Measurements from ENCODE around the gene ZNF862. TPM values are rescaled to one million over a fixed set of nuclear protein-coding genes. Genes with fewer than 3 reads are reported as not detected.

The ZNF862 gene
- polyA plus RNA-seq, 5 donors, result 19.8 to 26.5 (median 25.3) TPM

DNA sequence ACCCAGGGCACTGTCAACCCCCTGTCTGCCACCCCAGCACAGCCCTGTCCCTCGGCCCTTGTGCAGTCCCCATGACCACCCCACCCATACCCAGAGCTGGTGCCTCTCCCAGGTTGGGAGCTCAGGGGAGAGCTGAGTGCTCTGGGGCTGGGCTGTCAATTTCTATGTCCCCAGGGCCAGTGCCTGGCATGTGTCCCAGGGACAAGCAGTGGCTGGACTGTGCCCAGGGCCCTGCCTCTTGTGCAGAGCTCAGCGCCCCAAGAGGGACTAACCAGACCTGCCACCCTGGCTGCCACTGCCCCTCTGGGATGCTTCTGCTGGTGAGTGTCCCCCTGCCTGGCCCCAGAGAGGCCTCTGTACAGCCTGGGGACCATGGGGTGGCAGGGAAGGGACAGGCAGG, 29.0 kb upstream of the ZNF862 start:
- no peak for DNase-seq

DNA sequence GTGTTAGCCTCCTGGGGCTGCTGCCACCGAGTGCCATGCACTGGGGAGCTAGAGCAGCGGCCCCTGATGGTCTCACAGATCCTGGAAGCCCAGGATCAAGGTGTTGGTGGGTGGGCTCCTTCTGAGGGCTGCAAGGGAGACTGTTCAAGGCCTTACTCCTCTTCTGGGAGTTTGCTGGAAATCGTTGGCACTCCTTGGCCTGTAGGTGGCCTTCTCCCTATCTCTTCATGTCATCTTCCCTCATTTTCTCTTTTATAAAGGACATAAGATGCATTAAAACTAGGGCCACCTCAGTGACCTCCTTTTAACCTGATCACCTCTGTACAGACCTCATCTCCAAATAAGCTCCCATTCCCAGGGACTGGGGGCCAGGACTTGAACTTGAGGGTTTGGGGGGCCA, 27.0 kb upstream of the ZNF862 start:
- no peak for DNase-seq

DNA sequence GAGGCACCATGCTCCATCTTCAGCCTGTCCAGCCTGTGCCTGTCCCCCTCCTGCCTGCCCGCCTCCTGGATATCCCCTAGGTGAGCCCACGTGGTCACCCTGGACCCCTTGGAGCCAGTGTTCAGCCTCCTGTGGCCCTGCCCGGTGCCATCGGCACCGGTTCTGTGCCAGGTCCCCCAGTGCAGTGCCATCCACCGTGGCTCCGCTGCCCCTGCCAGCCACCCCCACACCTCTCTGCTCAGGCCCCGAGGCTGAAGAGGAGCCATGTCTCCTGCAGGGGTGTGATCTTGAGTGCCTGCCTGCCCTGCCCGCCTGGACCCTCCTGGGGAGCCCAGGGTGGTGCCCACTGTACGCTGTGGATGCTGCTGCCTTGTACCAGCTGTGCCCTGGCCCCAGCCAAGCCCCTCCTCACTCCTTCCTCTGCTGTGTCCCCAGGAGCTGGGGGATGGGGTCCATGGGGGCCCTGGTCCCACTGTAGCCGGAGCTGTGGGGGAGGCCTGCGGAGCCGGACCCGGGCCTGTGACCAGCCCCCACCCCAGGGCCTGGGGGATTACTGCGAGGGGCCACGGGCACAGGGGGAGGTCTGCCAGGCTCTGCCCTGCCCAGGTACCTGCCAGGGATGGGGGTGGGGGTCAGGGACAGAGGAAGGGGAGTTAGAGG, 26.2 kb upstream of the ZNF862 start:
- no peak for DNase-seq

DNA sequence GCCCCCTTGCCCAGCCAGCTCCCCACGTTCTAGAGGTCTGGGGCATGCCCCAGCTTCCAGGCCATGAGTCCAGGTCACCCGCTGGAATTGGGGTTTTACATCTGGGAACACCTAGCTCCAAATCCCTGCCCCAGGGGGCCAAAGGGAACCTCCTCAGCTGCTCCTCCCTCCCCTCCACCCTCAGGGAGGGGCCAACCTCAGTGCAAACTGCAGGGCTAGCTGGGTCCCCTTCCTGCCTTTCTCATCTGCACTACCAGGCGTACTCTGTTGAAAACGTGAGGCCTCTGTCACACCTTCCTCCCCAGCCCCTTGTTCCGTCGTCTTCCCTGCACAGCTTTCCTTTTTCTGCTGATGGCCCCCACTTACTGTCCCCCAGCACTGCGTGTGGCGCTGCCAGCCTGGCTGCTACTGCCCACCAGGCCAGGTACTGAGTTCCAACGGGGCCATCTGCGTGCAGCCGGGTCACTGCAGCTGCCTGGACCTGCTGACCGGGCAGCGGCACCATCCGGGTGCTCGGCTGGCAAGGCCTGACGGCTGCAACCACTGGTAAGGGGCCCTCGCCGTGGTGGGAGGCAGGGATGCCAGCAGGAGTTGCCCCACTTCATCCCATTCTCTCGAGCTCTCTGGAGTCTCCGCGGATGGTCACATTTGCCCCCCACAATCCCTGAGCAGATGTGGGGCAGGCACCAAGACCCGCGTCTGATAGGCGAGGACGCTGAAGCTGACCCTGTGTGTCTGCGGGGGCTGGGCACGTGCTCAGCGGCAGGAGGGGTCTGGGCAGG, 24.7 kb upstream of the ZNF862 start:
- DNase-seq, result no peak

DNA sequence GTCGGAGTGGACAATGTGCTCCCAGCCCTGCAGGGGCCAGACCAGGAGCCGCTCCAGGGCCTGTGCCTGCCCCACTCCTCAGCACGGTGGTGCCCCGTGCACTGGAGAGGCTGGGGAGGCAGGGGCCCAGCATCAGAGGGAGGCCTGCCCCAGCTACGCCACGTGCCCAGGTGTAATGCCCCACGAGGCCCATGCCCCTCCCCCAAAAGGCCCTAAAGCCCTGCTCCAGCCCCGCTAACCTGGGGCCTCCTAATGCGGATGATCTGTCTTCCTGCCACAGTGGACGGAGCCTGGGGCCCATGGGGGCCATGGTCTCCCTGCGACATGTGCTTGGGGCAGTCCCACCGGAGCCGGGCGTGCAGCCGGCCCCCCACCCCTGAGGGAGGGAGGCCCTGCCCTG, 23.7 kb upstream of the ZNF862 start:
- DNase-seq, result no peak

DNA sequence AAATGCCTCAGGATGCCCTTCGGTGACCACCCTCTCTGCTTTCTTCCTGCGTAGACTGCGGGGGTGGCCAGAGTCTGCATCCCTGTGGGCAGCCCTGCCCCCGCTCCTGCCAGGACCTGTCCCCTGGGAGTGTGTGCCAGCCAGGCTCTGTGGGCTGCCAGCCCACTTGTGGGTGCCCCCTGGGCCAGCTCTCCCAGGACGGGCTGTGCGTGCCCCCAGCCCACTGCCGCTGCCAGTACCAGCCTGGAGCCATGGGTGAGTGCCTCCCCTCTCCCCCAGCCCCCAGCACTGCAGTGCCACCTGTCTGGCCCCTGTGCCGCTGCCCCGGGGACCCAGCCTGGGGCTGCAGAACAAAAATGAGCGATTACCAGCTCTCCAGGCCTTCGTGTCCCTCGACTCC, 23.1 kb upstream of the ZNF862 start:
- no peak for DNase-seq

DNA sequence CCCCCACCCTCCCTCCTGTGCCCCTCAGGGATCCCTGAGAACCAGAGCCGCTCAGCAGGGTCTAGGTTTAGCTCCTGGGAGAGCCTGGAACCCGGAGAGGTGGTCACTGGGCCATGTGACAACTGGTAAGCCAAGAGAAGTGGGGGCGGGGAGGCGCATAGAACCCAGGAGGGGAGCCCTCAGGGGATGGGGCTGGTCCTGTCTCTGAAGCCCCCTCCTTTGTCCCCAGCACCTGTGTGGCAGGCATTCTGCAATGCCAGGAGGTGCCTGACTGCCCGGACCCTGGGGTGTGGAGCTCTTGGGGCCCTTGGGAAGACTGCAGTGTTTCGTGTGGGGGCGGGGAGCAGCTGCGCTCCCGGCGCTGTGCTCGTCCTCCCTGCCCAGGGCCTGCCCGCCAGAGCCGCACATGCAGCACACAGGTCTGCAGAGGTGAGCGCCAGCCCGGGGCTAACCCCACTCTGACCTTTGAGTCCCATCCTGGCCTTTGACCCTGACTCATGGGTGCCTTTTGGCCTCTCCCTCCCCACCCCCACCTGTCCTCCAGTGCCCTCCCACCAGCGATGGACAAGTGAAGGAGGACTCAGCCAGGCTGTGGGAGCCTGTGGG, 22.4 kb upstream of the ZNF862 start:
- no peak for DNase-seq

DNA sequence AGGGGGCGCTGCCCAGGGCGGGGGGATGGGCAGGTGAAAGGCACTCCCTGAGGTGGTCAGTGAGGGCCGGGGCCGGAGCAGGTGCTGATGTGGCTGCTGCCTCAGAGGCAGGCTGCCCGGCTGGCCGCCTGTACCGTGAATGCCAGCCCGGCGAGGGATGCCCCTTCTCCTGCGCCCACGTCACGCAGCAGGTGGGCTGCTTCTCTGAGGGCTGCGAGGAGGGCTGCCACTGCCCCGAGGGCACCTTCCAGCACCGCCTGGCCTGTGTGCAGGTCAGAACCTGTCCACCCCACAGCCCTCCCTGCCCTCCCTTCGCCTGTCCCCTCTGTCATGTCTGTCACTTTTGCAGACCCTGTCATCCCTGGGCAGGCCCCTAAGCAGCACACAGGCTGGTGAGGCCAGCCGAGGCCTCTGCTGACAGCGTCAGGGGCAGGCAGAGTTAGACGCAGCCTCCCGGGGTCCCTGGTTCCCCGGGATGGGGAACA, 21.9 kb upstream of the ZNF862 start:
- no peak for DNase-seq

DNA sequence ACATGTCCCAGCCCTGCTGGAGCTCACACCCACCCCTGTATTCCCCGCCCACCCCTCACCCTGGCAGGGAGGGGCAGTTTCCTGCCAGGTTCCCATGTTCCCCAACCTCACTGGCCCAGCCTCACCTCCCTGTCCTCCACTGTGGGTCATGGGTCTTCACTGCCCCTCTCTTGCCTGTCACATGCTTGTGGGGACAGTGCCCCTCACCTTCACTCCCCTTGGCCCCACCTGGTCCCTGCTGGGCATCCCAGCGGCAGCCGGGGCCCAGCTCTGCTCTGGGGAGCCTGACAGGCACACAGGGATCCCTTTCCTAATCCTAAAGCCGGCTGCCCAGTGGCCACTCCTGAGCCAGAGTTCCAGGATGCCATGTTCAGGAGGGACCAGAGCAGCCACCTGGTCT, 21.4 kb upstream of the ZNF862 start:
- DNase-seq, result no peak

DNA sequence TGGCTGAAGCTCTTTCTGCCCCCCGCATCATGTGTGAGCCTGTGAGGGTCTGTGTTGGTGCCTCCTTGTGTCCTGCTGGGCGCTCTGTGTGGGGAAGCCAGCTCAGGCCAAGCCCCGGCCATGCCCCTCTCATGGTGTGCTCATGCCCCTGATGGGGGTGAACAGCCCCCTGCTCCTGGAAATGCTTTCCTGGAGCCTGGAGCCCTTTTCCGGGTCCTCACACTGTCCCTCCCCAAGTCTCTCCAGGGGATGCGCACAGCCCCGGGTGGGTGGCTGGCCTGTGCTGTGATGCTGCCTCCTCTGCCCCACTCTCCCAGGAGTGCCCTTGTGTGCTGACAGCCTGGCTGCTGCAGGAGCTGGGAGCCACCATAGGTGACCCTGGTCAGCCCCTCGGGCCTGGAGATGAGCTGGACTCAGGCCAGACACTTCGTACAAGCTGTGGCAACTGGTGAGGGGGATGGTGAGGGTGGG, 20.8 kb upstream of the ZNF862 start:
- no peak for DNase-seq

DNA sequence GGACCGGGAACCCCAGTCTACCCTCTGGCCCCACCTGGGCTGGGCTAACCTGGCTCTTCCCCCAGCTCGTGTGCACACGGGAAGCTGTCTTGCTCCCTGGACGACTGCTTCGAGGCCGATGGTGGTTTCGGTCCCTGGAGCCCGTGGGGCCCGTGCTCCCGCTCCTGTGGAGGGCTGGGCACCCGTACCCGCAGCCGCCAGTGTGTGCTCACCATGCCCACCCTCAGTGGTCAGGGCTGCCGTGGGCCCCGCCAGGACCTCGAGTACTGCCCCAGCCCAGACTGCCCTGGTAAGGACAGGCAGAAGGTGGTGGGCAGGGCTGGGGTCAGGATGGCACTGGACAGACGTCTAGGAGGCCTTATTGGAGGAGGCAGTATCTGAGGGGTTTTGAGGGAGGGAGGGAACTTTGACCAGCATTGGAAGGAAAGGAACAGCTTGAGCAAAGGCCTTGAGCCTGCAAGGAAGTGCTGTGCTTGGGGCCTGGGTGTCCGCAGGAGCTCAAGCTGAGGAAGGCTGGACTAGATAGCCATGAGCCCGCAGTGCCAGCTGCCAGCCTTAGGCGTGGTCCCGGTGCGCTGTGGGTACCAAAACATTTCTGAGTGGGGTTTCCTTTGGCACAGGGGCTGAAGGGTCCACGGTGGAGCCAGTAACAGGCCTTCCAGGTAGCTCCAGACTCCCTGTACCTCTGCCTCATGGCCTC, 20.2 kb upstream of the ZNF862 start:
- no peak for DNase-seq

DNA sequence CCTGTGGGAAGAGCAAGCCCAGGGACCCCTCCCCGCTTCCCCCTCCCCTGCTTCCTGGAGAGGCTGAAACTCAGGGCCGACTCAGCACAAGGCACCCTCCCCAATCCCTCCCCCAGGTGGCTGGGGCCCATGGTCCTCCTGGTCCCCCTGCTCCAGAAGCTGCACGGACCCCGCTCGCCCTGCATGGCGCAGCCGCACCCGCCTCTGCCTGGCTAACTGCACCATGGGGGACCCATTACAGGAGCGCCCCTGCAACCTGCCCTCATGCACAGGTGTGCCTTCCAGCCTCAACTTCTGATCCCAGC, 19.7 kb upstream of the ZNF862 start:
- no peak for DNase-seq

DNA sequence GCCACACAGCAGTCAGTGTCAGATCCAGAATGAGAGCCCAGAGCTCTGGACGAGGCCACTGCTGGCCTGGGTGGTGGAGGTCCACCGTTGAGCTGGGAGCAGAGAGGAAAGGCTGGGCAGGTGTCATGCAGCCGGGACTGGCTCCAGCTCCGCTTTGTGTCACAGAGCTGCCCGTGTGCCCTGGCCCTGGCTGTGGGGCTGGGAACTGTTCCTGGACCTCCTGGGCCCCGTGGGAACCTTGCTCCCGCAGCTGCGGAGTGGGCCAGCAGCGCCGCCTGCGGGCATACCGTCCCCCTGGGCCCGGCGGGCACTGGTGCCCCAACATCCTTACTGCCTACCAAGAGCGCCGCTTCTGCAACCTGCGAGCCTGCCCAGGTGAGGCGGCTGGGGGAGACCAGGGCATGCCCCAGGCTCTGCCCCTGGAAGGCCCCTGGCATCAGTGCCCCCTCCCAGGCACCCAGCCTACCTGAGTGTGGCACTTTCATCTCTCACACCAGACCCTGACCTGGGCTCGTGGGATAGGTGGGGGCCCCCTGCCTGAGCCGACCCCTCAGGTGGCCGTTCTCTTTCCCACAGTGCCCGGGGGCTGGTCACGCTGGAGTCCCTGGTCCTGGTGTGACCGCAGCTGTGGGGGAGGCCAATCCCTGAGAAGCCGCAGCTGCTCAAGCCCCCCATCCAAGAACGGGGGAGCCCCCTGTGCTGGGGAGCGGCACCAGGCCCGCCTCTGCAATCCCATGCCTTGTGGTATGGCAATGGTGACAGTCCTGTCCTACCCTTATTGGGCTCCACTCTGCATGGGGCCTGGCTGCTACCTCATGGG, 18.8 kb upstream of the ZNF862 start:
- no peak for DNase-seq

DNA sequence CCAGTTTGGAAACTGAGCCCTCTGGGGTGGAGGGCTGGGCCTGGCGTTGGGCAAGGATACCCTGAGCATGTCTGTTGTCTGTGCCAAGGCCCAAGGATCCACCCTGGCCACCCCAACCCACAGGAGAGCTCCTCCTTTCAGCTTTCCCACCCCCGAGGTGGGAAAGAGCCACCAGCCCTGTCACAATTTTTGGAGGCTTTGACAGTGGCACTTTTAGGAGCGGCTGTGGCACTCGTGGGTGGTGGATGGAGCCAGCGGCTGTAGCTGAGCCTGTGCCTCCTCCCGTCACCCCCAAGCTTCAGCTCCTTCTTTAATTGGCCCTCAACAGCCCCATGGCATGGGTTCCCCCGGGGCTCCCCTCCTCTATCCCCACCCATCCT, 18.2 kb upstream of the ZNF862 start:
- DNase-seq, result no peak

DNA sequence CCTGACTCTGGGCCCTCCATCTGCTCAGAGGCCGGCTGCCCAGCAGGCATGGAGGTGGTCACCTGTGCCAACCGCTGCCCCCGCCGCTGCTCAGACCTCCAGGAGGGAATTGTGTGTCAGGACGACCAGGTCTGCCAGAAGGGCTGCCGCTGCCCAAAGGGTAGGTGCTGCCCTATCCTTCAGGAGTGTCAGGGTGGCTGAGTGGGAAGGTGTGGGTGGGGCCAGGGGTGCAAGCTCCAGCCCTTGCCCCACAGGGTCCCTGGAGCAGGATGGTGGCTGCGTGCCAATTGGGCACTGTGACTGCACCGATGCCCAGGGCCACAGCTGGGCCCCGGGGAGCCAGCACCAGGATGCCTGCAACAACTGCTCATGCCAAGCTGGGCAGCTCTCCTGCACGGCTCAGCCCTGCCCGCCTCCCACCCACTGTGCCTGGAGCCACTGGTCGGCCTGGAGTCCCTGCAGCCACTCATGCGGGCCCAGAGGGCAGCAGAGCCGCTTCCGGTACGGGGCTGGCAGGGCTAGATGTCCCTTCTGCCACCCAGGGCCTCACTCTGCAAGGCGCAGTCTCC, 17.5 kb upstream of the ZNF862 start:
- DNase-seq, result no peak

DNA sequence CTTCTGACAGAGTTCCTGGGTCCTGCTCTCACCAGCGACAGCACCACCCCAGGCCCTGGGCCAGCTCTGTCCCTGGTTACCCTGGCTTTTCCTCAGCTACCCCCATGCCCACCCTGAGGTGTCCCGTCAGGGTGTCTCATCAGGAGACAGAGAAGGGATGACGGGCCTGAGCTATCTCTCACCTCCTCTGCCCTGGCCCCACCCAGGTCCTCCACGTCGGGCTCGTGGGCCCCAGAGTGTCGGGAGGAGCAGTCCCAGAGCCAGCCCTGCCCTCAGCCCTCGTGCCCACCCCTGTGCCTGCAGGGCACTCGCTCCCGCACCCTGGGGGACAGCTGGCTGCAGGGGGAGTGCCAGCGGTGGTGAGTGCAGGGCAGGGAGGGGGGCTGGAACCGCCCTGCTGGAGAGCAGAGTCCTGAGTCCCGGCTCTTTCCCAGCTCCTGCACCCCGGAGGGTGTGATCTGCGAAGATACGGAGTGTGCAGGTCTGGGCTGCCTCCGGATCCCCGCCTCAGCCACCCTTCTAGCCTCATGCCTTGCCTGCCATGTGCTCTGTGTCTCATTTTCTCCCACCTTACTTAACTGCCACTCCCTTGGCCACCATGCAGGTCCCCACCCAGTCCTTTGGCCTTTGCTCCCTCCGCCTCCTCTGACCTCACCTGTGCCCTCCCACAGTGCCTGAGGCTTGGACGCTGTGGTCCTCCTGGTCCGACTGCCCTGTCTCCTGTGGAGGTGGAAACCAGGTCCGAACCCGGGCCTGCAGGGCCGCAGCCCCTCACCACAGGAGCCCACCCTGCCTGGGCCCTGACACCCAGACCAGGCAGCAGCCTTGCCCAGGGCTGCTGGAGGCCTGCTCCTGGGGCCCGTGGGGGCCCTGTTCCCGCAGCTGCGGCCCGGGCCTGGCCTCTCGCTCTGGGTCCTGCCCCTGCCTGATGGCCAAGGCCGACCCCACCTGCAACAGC, 16.7 kb upstream of the ZNF862 start:
- DNase-seq, result no peak

DNA sequence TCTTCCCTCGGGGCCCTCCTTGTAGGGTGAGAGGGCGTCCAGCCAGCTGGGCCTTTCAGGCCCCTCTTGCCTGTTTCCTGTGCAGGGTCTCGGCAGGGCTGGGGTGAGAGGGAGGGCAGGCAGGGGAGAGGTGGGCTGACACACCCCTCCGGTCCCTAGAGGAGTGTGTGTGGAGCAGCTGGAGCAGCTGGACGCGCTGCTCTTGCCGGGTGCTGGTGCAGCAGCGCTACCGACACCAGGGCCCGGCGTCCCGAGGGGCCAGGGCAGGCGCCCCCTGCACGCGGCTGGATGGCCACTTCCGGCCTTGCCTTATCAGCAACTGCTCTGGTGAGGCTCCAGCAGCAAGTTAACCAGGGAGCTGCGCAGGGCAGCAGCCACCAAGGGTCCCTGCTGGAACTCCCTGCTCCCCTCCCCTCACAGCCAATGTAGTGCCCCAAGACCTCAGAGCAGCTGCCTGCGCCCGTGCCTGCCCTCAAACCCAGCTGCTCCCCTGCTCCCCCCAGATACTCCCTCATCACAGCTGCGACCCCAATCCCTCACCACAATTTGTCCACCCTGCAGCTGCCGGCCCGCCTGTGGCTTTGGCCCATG, 15.7 kb upstream of the ZNF862 start:
- DNase-seq, result no peak

DNA sequence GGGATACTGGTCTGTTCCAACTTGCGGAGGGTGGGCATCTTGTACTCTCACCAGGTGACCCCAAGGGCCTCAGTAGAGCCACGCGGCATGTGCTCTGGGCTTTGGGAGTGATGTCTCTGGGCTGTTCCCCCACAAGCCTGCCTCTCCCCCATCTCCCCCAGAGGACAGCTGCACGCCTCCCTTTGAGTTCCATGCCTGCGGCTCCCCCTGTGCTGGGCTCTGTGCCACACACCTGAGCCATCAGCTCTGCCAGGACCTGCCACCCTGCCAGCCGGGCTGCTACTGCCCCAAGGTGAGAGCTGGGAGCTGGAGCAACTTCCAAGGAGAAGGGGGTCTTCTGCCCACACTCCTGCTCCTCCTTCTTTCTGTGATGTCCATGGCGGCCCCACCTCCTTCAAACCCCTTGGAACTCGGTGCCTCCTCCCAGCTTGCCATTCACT, 15.0 kb upstream of the ZNF862 start:
- no peak for DNase-seq

DNA sequence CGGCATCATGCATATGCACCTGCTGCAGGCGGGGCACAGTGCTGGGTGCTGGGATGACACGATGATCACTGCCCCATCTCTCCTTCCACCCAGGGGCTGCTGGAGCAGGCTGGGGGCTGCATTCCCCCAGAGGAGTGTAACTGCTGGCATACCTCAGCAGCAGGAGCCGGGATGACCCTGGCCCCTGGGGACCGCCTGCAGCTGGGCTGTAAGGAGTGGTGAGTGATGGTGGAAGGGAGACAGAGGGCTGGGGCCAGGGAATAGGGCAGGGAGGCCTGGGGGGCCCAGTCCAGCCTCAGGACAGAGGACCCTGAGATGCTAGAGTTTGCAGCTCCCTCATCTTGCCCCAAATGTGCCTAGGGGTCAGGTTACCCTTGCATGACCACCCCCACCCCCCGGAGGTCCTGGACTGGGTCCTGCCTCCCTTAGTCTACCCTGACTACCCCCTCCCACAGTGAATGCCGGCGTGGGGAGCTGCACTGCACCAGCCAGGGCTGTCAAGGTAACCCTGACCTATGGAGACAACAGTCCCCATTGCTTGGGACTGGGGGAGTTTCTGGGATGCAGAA, 14.5 kb upstream of the ZNF862 start:
- no peak for DNase-seq
